GM19455 (cell line): ENCODE results near the gene KCNMA1.

Source experiments
- ATAC-seq: cut with Tn5 transposase; IDR thresholded peaks from one replicate; pipeline ENCODE4 v1.9.1; 2021; ENCODE audit not compliant: unreplicated experiment

KCNMA1 gene

GRCh38 chr10:77173615-77174461 lies 463.8 kb downstream of the KCNMA1 start:
- no peak for ATAC-seq

DNA sequence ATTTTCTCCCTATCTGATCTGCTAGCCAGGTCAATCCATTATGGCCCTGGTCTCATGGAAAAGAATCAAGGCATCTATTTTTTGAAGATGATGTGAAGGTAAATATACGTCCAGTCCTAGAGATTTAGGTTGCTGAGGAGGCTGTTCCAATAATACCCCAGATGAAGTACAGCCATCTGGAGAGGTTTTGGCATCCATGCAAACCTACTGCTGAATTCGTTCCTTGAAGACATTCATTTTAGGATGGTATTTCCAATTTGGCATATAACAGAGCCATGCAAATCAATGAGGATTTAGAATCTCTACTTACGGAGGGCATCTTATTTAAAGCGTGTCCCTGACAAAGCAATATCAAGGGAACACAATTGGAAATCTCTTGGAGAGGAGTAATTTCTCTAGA lies 465.5 kb downstream of the KCNMA1 start:
- no peak for ATAC-seq

DNA sequence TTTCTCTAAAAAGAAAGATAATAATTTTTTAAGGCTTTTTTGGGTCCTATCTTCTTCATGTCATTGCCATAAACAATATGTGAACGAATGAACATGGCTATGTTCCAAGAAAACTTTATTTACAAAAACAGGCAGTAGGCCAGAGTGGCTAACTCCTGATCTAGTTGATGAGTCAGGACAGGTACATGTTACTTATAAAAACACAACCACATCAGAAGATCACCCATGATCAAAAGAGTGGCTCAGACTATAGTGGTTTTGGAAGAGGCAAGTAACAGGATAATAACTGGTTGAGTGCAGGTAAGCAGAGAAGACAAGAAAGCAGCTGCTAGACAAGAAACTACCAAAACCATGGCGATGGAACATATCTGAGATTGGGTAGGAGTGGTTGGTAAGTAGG lies 468.7 kb downstream of the KCNMA1 start:
- no peak for ATAC-seq

DNA sequence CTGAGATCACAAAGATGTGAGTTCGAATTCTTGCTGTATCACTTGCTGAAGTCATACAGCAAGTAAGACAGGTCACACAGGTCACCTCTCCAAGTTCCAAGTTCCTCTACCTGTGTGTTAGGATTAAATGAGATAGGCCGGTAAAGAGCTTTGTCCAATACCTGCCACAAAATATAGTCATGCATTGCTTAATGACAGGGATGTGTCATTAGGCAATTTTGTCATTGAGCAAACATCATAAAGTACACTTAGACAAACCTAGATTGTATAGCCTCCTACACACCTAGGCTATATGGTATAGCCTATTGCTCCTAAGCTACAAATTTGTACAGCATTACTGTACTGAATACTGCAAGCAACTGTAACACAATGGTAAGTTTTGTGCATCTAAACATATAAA lies 469.4 kb downstream of the KCNMA1 start:
- no peak for ATAC-seq

- ATAC-seq, result peak; percentile 69
Measured at GRCh38 chr10:77165445-77166208, 472.0 kb downstream of the KCNMA1 start.

DNA sequence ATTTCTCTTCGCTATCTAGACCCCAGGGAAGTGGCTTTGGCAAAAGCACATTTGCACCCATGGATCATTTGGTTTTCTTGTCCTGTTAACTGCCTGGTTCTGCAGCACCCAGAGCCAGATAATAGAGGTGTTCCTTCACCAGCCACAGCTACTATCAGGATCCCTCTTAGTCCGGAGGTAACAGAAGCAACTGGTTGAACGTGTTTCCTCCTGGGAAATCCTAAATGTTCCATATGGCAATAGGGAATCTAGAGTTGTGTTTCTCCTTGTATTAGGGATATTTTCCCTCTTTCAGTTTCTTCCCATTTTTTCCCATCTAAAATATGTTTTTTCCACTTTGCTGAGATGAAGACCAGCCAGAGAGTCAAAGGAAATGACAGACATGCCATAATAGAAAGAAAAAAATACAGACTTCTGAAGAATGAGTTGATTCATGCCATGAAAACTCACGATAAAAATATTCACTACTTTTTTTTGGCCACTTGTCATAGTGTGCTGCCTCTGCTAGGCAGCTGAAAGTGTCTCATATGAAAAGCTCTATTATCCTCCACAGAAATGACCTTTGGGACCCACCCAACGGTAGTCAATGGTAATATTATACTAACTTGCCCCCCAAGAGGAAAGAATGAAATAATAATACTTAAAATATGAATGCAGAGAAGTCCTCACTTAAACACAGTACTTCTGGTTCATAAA lies 472.8 kb downstream of the KCNMA1 start:
- no peak for ATAC-seq

GRCh38 chr10:77163670-77164348 lies 473.8 kb downstream of the KCNMA1 start:
- no peak for ATAC-seq

- ATAC-seq, result no peak
Measured at GRCh38 chr10:77162697-77163096, 474.9 kb downstream of the KCNMA1 start.

DNA sequence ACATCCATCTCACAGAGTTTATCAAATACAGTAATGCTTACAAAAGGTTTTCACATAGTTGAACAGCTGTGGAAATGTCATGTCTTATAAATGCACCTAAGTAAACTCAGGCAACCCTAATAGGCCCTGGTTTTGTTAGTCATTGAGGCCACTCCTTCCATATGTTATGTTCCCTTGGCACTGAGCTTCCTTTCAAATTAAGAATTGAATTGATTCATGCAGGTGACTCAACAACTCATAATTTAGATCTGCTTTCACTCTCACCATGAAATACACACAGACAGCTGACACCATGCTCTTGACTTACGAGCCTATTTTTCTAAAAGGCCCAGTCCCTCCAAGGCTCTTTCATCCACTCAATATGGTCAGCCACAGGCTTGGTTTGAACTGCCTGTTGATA lies 476.9 kb downstream of the KCNMA1 start:
- ATAC-seq, result no peak

- no peak for ATAC-seq
Measured at GRCh38 chr10:77159538-77160110, 478.0 kb downstream of the KCNMA1 start.

- no peak for ATAC-seq
Measured at GRCh38 chr10:77158666-77159065, 478.9 kb downstream of the KCNMA1 start.

GRCh38 chr10:77157248-77158019 lies 480.2 kb downstream of the KCNMA1 start:
- ATAC-seq, result no peak

- ATAC-seq, result no peak
Measured at GRCh38 chr10:77156406-77156879, 481.2 kb downstream of the KCNMA1 start.

- ATAC-seq, result no peak
Measured at GRCh38 chr10:77152256-77152655, 485.4 kb downstream of the KCNMA1 start.

GRCh38 chr10:77151408-77151807 lies 486.2 kb downstream of the KCNMA1 start:
- no peak for ATAC-seq

GRCh38 chr10:77149706-77150105 lies 487.9 kb downstream of the KCNMA1 start:
- no peak for ATAC-seq

DNA sequence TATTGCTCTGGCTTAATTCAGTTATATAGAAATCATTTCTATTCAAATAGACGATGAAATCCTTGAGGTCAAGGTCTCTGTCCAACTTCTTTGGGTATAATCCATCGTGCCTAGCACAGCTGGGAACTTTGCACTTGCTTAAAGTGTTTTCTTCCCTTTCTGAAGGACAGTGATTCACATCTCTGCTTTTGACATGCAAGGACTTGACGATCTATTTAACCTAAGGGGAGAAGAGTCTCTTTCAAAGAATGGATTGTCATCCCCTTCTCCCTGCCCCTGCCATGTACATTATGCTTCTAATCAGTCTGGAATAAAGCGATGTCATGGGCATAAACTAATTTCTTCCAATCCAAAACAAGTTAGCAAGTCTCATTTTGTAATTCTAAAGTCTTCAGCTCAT lies 488.6 kb downstream of the KCNMA1 start:
- ATAC-seq, result no peak

- ATAC-seq, result no peak
Measured at GRCh38 chr10:77147871-77148270, 489.7 kb downstream of the KCNMA1 start.

DNA sequence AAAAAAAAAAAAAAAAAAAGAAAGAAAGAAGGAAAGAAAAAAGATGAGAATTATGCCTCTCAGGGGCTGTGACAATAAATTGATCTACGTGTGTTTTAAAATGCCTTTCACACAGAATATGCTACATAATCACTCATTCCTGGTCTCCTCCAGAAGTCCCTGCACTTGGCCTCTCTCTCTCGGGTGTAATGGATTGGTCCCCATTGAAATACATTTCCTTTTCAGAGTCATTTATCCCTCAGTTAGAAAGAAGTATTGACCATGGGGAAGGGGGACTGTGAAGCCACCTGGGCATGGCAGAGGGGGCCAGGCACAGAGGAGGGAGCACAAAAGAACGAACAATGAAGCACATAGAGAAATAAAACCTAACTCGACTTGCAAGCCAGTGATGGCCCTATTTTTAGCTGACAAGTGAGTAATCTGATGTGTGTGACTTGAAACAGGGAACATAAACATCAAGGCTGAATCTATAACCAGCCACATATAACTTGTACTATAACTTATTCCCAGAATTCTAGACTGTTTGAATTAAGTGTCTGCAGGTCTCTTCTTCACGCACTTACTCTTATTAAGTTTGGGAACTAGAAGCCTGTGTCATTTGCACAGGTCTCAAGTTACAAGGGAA lies 490.8 kb downstream of the KCNMA1 start:
- no peak for ATAC-seq
